ENCODE data around the gene GPT2. TPM values are rescaled to one million over a fixed set of nuclear protein-coding genes. Genes with fewer than 3 reads are reported as not detected.
"Not testable (repeated sequence)": the region's sequence is repeated elsewhere in the genome, so short reads cannot be mapped to it uniquely, and the experiment has no call there.

The GPT2 gene
- total RNA-seq, 1 donor from 2014 or later = 5.3 TPM

- no peak for DNase-seq (ENCODE audit: low read depth in 2 of 2)
Observed at GRCh38 chr16:46920402-46921068, 36.4 kb downstream of the GPT2 start.

DNA sequence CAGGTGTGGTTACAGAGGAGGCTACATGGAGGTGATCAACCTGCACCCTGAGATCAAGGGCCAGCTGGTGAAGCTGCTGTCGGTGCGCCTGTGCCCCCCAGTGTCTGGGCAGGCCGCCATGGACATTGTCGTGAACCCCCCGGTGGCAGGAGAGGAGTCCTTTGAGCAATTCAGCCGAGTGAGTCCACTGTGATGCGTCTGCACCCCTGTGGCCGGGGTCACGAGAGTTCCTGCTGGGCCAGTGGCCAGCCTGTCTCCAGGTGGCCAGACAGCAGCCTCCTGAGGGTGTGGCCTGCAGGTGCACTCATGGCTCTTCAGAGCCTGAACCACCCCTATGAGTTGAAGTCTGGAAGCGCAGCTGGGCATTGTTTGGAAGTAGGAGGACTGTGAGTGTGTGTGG, 38.1 kb downstream of the GPT2 start:
- no peak for DNase-seq (ENCODE audit: low read depth in 2 of 2)

DNA sequence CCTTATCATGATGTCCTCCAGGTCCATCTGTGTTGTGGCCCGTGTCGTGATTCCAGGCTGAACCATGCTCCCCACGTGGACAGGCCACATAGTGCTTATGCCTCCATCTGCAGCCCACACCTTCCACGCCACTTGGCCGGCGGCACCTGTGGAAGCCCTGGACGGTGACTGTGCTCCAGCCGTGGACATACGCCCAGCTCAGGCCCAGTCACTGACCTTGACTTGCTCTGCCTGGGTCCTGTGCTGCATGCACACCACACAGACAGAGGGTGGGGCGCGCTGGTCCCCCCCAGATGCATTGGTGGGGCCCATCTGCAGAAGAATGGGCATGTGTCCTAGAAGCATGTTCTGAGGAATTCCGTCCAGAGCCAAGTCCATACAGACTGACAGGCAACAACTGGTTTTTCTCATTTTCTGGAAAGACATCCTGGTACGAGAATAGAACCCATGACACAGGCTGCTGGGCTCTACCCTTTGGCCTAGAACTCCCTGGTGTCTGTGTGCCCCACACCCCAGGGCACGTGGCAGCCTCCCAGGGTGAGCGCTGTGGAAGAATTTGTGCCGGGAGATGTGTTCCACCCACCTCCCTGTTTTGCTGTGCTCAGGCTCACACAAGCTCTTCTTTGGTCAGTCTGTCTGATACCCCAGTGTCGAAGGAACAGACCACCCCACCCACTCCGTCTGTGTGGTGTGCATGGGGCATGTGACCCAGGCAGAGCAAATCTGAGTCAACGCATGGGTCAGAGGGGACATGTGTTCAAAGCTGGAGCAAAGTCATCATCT, 39.5 kb downstream of the GPT2 start:
- no peak for DNase-seq (ENCODE audit: low read depth in 2 of 2)

DNA sequence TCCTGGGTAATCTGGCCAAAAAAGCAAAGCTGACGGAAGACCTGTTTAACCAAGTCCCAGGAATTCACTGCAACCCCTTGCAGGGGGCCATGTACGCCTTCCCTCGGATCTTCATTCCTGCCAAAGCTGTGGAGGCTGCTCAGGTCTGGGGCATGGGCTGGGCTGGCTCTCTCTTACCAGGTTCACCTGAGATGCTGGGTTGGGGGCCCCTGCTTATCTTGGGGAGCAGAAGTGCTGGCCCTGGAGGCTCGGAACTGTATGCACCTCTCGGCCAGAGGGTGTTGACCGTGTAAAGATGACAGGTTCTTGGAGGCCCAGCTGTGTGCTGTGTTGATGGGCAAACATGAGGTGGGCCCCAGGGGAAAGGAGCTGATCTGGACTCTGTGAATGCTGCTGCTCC, 40.2 kb downstream of the GPT2 start:
- DNase-seq (ENCODE audit: low read depth in 2 of 2) = no peak

DNA sequence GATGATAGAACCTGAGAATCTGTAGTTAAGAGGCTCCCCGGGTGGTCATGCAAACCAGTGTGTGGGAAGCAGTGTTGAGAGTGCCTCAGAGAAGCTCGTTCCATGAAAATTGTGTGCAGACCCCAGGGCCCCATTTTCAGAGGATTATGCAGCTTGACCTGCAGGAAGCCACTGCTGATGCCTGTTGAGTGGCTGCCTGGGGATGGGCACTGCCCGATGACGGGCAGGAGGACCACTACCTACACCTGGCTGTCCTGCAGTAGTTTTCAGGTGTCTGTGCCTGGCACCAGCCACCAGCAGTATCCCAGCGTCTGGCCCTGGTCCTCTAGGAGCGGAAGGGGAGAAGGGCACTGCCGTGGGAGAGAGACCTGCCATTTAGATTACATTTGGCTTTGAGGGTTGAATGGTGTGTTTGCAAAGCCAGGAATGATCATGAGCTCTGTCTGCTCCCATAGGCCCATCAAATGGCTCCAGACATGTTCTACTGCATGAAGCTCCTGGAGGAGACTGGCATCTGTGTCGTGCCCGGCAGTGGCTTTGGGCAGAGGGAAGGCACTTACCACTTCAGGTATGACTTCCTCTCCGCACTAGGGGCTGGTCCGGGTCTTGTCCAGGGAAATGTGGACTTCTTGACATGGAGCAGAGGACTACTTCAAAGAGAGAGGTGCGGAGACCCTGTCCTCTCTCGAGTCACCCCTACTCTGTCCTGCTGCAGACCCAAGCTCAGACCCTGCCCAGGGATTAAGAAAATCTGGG, 42.5 kb downstream of the GPT2 start:
- no peak for DNase-seq (ENCODE audit: low read depth in 2 of 2)

DNA sequence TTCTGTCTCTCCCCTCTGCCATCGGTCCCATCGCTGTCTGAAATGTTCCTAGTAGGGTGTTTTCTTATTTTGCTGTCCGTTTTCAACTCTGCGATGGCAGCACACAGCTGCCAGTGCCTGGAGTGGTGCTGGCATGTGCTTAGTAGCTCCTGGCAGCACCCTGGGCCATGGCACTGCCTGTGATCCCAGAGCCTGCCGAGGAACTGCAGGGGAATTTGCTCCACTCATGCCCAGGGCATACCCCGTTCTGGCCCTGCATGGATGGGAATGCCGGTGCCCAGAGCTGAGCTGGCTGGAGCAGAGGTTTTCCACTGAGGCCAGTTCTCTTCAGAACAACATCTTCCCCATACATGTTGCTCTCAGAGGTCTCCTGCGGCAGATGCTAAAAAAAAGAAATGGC, 43.1 kb downstream of the GPT2 start:
- DNase-seq (ENCODE audit: low read depth in 2 of 2) = no peak

GRCh38 chr16:46928811-46929210, 44.6 kb downstream of the GPT2 start:
- DNase-seq (ENCODE audit: low read depth in 2 of 2) = no peak

DNA sequence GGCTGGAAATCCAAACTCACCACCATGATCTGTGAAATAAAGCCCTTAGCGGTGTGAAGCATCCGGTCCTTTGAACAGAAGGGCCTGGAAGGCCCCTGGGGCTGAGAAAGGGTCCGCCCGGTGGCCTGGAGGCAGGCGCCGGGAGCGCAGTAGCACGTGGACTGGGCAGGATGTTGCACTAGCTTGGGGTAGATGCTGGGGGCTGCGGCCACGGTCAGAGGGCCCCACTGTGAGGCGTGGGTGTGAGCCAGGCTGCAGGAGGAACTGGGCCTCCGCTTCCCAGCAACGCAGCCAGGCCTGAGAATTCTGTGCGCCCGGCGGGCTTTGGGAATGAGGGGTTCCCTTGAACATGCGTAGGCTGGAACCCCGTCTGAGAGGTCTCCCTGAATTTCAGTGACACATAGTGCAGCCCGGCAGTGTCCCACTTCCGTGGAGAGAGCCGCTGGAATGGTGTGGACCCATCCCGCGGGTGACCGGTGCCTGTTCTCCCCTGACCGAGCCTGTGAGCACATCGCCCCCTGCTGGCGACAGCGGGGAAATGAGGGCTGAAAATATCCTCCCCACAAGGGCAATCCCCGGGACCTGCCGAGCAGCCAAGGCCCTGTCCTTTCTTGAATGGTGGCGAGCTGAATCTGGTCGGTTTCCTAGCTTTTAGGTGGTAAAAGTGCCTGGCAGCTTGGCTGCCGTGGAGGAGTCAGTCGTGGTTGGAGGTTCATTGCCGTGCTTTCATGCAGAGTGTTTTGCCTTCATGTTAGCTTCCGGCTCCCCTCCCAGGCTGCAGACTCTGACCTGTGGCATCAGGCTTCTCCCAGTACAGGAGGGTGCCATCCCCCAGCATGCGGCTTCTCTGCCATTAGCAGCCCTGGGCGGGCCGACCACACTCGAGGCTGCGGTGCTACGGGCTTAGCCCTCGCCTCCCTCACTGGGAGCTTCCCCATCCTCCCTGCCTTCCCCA, 45.5 kb downstream of the GPT2 start:
- peak in 1 of 2 donors; percentile 55 for DNase-seq (ENCODE audit: low read depth in 2 of 2)

GRCh38 chr16:46930861-46931260, 46.7 kb downstream of the GPT2 start:
- no peak for DNase-seq (ENCODE audit: low read depth in 2 of 2)

DNA sequence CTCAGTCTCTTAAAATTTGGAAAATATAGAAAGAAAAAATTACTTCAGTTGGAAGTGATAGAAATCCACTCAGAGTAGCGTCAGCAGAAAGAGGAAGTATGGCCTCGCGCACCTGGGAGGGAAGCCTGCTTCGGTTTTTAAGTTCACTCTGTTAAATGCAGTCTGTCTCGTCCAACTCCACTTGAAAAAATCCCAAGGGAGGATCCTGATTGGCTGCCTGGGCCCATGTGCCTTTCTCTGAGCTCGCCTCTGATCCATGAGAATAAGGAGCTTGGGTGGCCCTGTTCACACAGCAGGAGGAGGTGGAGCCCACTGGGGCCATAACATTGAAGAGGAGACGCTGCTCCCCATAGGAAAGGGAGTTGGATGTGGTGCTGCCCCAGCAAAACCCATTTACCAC, 48.6 kb downstream of the GPT2 start:
- DNase-seq (ENCODE audit: low read depth in 2 of 2) = no peak

- DNase-seq (ENCODE audit: low read depth in 2 of 2) = no peak
Observed at GRCh38 chr16:46937536-46937935, 53.4 kb downstream of the GPT2 start.

GRCh38 chr16:46944713-46945112, 60.6 kb downstream of the GPT2 start:
- DNase-seq (ENCODE audit: low read depth in 2 of 2) = not testable (repeated sequence)

- DNase-seq (ENCODE audit: low read depth in 2 of 2) = peak; percentile 32 to 57
Observed at GRCh38 chr16:46947900-46948547, 63.9 kb downstream of the GPT2 start.

DNA sequence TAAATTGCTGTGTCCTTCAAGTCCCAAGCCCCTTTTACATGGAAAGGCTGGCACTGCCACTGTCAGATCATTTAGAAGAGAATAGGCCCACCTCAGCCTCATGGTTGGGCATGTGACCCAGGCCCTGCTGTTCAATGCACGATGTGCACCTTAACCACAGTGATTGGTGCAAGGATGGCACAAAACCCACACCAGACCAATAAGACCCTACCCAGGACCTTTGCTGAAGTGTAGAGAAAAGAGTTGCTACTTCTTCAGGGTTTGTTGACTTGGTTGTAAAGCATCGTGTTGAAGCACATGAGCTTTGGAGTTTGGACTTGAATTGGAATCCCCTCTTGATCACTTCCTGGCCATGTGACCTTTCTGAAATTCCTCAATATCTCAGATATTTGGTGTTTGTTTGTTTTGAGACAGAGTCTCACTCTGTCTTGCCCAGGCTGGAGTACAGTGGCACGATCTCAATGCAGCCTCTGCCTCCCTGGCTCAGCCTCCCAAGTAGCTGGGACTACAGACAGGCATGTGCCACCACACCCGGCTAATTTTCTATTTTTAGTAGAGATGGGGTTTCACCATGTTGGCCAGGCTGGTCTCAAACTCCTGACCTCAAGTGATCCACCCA, 64.5 kb downstream of the GPT2 start:
- DNase-seq (ENCODE audit: low read depth in 2 of 2) = no peak

- DNase-seq (ENCODE audit: low read depth in 2 of 2) = peak; percentile 32 to 60
Observed at GRCh38 chr16:46949241-46949892, 65.2 kb downstream of the GPT2 start.

DNA sequence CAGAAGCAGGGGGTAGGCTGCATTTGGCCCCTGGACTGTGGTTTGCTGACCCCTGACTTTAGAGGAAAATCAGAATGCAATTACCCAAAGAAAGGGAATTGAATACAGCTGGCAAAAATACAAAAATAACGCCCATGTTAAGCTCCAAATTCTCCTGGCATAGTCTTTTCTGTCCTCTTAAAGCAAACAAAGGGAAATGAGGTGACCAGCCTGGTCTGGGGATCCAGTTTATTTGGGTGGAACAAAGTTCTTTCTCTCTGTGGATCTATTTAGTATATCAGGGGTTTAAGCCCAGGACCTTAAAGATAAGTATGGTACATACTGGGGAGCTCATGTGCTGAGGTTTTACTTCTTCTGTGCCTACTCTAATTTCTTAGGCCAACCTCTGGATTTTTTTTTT, 65.8 kb downstream of the GPT2 start:
- DNase-seq (ENCODE audit: low read depth in 2 of 2) = no peak

DNA sequence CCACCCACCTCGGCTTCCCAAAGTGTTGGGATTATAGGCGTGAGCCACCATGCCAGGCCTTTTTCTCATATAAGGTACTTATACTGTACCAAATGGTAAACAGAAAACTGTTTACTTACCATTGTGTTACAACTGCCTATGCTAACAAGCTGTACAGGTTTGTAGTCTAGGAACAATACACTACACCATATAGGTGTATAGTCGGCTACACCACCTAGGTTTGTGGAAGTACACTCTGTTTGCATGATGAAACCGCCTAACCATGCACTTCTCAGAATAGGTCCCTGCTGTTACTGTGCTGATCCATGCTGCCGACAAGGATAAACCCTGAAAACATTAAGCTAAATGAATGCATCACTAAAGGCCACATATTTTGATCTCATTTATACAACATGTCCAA, 70.4 kb downstream of the GPT2 start:
- DNase-seq (ENCODE audit: low read depth in 2 of 2) = no peak

DNA sequence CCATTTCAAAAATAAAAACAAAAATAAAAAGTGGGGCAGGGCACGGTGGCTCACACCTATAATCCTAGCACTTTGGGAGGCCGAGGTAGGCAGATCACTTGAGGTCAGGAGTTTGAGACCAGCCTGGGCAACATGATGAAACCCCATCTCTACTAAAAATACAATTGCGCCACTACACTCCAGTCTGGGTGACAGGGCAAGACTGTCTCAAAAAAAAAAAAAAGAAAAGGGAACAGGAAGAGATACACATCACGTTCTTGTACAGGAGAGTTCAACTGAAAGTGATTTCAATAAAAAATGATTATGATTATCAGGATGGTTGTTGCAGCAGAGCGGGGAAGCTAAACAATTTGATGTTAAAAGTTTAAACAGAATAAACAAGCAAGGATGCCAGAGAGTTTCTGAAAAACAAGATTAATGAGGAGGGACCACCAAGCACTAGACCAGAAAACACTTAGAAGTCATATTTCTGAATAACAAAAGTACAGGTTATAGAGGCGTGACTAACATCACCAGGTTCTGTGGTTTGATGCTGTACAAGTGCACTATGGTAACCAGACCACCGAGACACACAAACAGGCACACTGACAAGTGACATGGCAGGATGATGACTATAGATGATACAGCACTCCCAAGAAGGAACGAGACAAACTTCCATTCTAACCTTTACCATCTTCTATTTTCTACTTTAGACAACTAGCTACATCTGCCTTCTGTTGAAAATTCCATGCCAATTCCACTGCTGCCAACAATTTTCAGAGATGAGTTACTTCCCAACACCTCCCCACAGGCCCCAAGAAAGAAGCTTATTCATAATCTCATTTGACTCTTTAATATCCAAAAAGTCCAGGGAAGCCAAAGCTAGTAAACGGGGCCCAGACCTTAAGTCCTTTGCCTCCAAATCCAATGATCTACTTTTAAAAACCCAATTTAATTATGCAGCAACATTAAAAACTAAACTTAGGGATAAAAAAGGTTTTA, 77.5 kb downstream of the GPT2 start:
- DNase-seq (ENCODE audit: low read depth in 2 of 2) = no peak

DNA sequence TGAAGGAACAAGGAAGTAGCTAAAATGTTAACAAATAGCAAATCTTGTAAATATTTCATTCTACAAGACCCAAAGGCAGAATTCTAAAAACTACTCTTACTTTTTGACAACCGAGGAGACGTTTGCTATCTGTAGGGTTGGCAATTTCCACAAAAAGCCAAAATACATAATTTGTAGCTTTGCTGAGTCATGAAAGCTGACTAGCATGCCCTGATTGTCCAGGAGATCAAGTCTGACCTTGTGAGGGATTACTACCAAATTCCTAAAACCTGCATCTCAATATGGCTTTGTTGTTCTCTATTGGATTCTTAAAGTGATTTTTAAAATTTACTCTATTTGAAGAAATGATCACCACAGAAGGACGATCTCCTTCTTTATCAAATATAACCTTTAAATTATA, 78.5 kb downstream of the GPT2 start:
- no peak for DNase-seq (ENCODE audit: low read depth in 2 of 2)

Data from dermis microvascular lymphatic vessel endothelial cell (primary cell).